RWPE2 (cell line): ENCODE measurements around the gene RNF150.

Experiments
- ATAC-seq: fragments of 200-7000 bp; cut with Tn5 transposase; 3 replicates; pipeline ENCODE4 v1.9.1; 2021; ENCODE audit warnings: low read depth
- DNase-seq: peaks from one replicate; pipeline ENCODE4 v3.0.0-alpha.2; 2020; ENCODE audit warnings: low spot score
- H3K27ac ChIP-seq: fragments of 450-650 bp; 2 replicates; pipeline ENCODE4 v1.5.1; 2017; ENCODE audit warnings: mild to moderate bottlenecking; ENCODE audit not compliant: poor library complexity, severe bottlenecking
- H3K27me3 ChIP-seq: fragments of 250-450 bp; sonication (Bioruptor Pico); 2 replicates; pipeline ENCODE4 v1.5.1; 2021; ENCODE audit warnings: mild to moderate bottlenecking, moderate library complexity; ENCODE audit not compliant: insufficient read depth, poor library complexity, severe bottlenecking
- H3K36me3 ChIP-seq: fragments of 250-450 bp; sonication (Bioruptor Pico); 2 replicates; pipeline ENCODE4 v1.5.1; 2020; ENCODE audit warnings: low read depth, mild to moderate bottlenecking, moderate library complexity
- H3K4me1 ChIP-seq: fragments of 250-450 bp; sonication (Bioruptor Pico); 2 replicates; pipeline ENCODE4 v1.5.1; 2021; ENCODE audit warnings: mild to moderate bottlenecking, moderate library complexity; ENCODE audit not compliant: insufficient read depth, poor library complexity, severe bottlenecking
- H3K4me3 ChIP-seq: fragments of 250-450 bp; sonication (Bioruptor Pico); 2 replicates; pipeline ENCODE4 v1.5.1; 2021; ENCODE audit warnings: mild to moderate bottlenecking, moderate library complexity; ENCODE audit not compliant: severe bottlenecking
- H3K9me3 ChIP-seq: fragments of 250-450 bp; sonication (Bioruptor Pico); 2 replicates; pipeline ENCODE4 v1.5.1; 2021; ENCODE audit warnings: mild to moderate bottlenecking, moderate library complexity; ENCODE audit not compliant: severe bottlenecking
- TF ChIP-seq, protein P1 (sequence below): fragments of 450-650 bp; IDR thresholded peaks from one replicate; pipeline ENCODE4 v1.5.1; 2017; ENCODE audit warnings: mild to moderate bottlenecking, moderate library complexity; ENCODE audit not compliant: poor library complexity, severe bottlenecking

RNF150 gene

DNA sequence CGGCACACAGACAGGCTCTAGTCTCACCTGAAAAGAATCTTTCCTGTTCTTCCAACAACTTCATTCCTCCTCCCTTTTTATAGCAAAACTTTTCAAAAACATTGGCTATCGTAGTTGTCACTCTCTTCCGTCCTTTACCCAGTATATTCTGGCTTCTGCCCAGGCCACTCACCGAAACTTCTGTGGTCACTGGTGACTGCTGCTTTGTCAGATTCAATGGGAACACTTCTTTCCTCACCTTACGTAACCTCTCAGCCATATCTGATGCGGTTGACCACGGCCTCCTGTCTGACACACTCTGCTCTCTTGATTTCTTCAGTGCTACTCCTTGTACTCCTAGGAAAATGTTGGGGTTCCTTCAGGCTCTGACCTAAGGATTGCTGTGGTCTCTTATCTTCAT lies 9.2 kb upstream of the RNF150 start:
- no peak for DNase-seq
- no peaks in the 10 kb centered on the region for H3K9me3 ChIP-seq

DNA sequence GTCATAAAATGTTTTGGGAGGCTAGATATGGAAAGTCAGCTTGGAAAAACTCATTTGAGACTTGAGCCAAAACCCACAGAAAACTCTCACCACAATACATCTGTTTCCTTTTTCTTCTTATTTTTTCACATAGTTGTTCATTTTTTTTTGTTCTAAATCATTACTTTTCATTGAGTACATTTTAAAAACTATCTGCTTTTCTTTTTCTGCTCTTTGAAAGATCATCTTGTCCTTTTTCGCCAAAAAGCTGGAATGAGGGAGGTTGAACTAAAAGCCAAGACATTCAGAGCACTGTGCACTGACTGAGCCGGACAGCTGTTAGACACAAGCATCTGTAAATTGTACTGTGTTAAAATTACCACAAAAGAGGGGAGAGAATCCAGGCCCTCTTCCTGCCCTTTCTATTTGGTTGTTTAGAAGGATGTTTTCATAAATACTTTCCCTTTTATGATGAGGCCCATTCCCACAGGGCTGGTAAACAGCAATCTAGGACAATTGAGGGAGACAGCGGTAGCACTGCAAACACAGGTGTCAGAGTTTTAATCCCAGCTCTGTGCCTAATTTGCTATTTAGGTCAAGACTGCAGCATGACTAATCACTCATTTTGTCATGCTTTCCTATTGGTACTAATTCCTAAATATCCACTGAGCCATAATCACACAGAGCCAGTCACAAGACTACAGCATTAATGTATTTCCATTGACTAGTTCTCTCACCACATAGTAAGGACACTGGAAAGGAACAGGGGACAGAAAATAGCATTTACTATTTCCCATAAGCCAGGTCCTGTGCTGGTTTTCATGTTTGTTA lies 7.3 kb upstream of the RNF150 start:
- no peak overlapping the region for H3K27ac ChIP-seq
- no peaks in the 10 kb centered on the region for H3K4me1 ChIP-seq
- DNase-seq = no peak
- H3K9me3 ChIP-seq = no peaks in the 10 kb centered on the region
- TF ChIP-seq, protein P1, sequence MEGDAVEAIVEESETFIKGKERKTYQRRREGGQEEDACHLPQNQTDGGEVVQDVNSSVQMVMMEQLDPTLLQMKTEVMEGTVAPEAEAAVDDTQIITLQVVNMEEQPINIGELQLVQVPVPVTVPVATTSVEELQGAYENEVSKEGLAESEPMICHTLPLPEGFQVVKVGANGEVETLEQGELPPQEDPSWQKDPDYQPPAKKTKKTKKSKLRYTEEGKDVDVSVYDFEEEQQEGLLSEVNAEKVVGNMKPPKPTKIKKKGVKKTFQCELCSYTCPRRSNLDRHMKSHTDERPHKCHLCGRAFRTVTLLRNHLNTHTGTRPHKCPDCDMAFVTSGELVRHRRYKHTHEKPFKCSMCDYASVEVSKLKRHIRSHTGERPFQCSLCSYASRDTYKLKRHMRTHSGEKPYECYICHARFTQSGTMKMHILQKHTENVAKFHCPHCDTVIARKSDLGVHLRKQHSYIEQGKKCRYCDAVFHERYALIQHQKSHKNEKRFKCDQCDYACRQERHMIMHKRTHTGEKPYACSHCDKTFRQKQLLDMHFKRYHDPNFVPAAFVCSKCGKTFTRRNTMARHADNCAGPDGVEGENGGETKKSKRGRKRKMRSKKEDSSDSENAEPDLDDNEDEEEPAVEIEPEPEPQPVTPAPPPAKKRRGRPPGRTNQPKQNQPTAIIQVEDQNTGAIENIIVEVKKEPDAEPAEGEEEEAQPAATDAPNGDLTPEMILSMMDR = no peak
- H3K36me3 ChIP-seq = no peaks in the 10 kb centered on the region
- no peaks in the 10 kb centered on the region for H3K27me3 ChIP-seq
- no peak for ATAC-seq
- no peak overlapping the region for H3K4me3 ChIP-seq

More for the DNA sequence above, 9.2 kb upstream of the RNF150 start:
- H3K27ac ChIP-seq = no peak overlapping the region
- no peaks in the 10 kb centered on the region for H3K27me3 ChIP-seq
- H3K4me1 ChIP-seq = no peaks in the 10 kb centered on the region
- H3K36me3 ChIP-seq = no peaks in the 10 kb centered on the region
- ATAC-seq = no peak
- H3K4me3 ChIP-seq = no peak overlapping the region
- TF ChIP-seq, protein P1 = no peak

DNA sequence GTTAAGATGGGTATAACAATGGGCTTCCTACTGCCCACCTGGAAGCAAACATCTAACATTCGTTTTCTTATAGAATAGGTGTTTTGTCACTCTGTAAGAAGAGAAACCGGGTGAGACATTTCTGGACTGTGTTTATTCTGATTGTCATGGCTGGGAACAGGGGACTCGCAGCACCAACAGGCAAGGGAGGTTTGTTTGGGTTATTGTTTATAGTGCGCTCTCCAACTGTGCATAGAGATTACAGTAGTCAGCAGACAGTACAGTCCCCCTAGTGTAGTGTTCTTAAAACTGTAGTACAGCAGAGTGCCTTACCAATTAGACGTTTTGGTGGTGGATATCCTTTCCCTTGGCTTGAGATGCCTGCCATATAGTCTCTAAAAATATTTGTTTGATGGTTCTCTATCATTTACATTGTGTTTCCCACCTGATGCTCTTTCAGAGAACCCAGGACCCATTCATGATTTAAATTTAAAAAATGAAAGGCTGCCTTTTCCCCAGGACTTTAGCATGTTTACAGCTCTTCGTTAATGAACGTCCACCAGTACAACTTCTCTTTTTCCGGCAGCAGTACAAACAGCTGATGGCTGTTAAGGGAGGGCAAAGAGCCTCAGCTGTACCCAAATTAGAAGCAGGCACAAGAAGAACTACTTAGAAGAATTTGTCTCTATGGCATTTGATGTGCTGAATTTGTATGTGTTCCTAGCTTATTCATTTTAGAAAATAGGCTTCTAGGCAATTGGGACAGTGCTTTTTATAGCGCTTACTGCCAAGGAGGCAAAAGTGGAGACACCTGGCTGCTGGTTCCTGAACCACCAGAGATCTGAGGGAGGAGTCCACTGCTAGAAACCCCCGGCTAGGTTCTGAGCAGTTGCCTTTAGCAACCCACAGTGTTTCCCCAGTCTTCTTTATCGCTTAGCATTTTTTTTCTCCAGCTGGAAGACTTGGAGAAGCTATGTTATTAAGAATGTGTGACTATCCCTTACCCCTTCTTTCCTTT lies 1.0 kb upstream of the RNF150 start:
- no peak overlapping the region for H3K4me3 ChIP-seq
- no peak for DNase-seq
- H3K36me3 ChIP-seq = no peaks in the 10 kb centered on the region
- H3K9me3 ChIP-seq = no peaks in the 10 kb centered on the region
- no peaks in the 10 kb centered on the region for H3K4me1 ChIP-seq
- peaks cover 8% of the 10 kb centered on the region for H3K27me3 ChIP-seq
- ATAC-seq = no peak
- TF ChIP-seq, protein P1 = no peak
- H3K27ac ChIP-seq = no peak overlapping the region

DNA sequence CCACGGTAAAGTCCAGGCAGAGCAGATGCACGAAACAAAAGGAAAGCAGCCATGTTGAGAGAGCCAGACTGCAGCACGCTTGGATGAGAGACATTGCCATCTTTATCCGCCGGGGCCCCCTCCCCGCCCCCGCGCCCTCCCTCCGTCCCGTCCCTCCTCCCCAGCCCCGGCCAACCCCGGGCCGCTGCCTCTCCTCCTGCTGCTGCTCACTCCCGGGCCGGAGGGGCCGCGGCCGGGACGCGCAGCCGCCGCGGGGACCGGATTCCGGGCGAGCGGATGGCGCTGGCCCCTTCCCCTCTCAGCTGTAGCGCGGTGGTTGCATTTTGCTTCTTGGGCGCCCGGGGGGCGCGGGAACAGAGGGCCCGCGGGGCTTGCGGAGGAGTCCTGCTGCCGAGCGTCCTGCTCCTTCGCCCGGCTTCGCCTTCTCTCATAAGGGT lies 542 bp downstream of the RNF150 start:
- Histone ChIP-seq H3K4me3 (peak overlapping the region; percentile 45), H3K9me3 (no peaks in the 10 kb centered on the region), H3K27me3 (peaks cover 8% of the 10 kb centered on the region), H3K4me1 (no peaks in the 10 kb centered on the region), H3K27ac (no peak overlapping the region), H3K36me3 (no peaks in the 10 kb centered on the region)
- no peak for DNase-seq
- ATAC-seq = peak; percentile 58
- TF ChIP-seq, protein P1 = no peak
